SK-N-MC (cell line): ENCODE results near the gene PKMYT1.

Experiments
- EZH2 ChIP-seq: fragments of 200-600 bp; sonication (generic); IDR thresholded peaks from one replicate; pipeline ENCODE4 v1.6.1; 2017; ENCODE audit warnings: antibody characterized with exemption
- FOXP2 ChIP-seq: optimal IDR thresholded peaks from 2 replicates; pipeline ENCODE3; 2011; ENCODE audit warnings: mild to moderate bottlenecking, moderate library complexity; ENCODE audit not compliant: insufficient read depth; ENCODE audit errors: extremely low read length, control extremely low read depth
- POLR2AphosphoS5 ChIP-seq: IDR thresholded peaks from 2 replicates; pipeline ENCODE4 v1.6.1; 2012; ENCODE audit warnings: mild to moderate bottlenecking, low read depth, low read length, borderline replicate concordance

GRCh38 chr16:3020604-3021448, 40.6 kb upstream of the PKMYT1 start:
- TF ChIP-seq EZH2 (no peak), POLR2AphosphoS5 (no peak), FOXP2 (no peak)
